SK-N-MC (cell line): Measurements from ENCODE around the gene CADPS2.

Experiments
- EZH2 ChIP-seq: fragments of 200-600 bp; sonication (generic); IDR thresholded peaks from one replicate; pipeline ENCODE4 v1.6.1; 2017; ENCODE audit warnings: antibody characterized with exemption
- POLR2AphosphoS5 ChIP-seq: IDR thresholded peaks from 2 replicates; pipeline ENCODE4 v1.6.1; 2012; ENCODE audit warnings: mild to moderate bottlenecking, low read depth, low read length, borderline replicate concordance

DNA sequence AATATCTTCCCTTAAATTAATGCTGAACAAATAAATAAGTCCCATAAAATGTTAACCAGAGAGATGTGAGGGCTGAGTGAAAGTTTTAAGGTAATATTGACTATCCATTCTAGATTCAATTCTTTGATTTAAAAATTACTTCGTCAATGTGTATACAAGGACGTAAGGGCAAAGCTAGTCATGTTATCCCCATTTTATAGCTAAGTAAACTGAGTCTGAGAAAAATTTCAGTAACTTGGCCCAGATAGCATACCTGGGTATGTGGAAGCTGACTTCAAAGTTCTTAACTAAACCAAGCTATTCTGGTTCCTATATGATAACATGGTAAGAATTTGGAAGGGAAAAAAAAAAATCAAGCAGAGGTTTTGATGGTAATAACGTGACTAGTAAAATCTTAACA, 72.4 kb downstream of the CADPS2 start:
- TF ChIP-seq EZH2 = no peak
- TF ChIP-seq POLR2AphosphoS5 = no peak
